Measurements from ENCODE around the gene BCL6B. TPM values are rescaled to one million over a fixed set of nuclear protein-coding genes. Genes with fewer than 3 reads are reported as not detected.

Gene BCL6B
- total RNA-seq, 1 donor from 2014 or later: not detected

- TF ChIP-seq CTCF (IDR thresholded peaks at IDR 0.05; ENCODE audit: insufficient read depth, low read length, severe bottlenecking): peak; percentile 62
- Histone ChIP-seq H3K27me3 (ENCODE audit: control insufficient read depth, insufficient read depth, low read length) (no peaks in the 10 kb centered on the region), H3K4me3 (ENCODE audit: low read depth, low read length) (peak overlapping the region; percentile 98), H3K36me3 (ENCODE audit: control insufficient read depth, insufficient read depth, low read length) (peaks cover 4% of the 10 kb centered on the region)
- DNase-seq (ENCODE audit: low read depth) (peak; percentile 86), FAIRE-seq (no peak)
These were observed 8.4 kb upstream of the BCL6B start for GRCh38 chr17:7014261-7014994.

GRCh38 chr17:7014995-7015958, 7.6 kb upstream of the BCL6B start:
- FAIRE-seq: no peak
- TF ChIP-seq CTCF (IDR thresholded peaks at IDR 0.05; ENCODE audit: insufficient read depth, low read length, severe bottlenecking): no peak
- no peaks in the 10 kb centered on the region for H3K27me3 ChIP-seq (ENCODE audit: control insufficient read depth, insufficient read depth, low read length)
- peak overlapping the region; percentile 98 for H3K4me3 ChIP-seq (ENCODE audit: low read depth, low read length)
- peak; percentile 32 for DNase-seq (ENCODE audit: low read depth)
- peaks cover 4% of the 10 kb centered on the region for H3K36me3 ChIP-seq (ENCODE audit: control insufficient read depth, insufficient read depth, low read length)

- H3K4me3 ChIP-seq (ENCODE audit: low read depth, low read length): no peak overlapping the region
These were observed 6.4 kb upstream of the BCL6B start for GRCh38 chr17:7016418-7016817.

GRCh38 chr17:7016886-7017826, 5.7 kb upstream of the BCL6B start:
- no peak for TF ChIP-seq CTCF (IDR thresholded peaks at IDR 0.05; ENCODE audit: insufficient read depth, low read length, severe bottlenecking)
- Histone ChIP-seq H3K36me3 (ENCODE audit: control insufficient read depth, insufficient read depth, low read length) (peaks cover 4% of the 10 kb centered on the region), H3K4me3 (ENCODE audit: low read depth, low read length) (no peak overlapping the region), H3K27me3 (ENCODE audit: control insufficient read depth, insufficient read depth, low read length) (no peaks in the 10 kb centered on the region)
- no peak for FAIRE-seq
- no peak for DNase-seq (ENCODE audit: low read depth)

More at GRCh38 chr17:7016418-7016817, 6.4 kb upstream of the BCL6B start:
- H3K36me3 ChIP-seq (ENCODE audit: control insufficient read depth, insufficient read depth, low read length): peaks cover 4% of the 10 kb centered on the region
- H3K27me3 ChIP-seq (ENCODE audit: control insufficient read depth, insufficient read depth, low read length): no peaks in the 10 kb centered on the region
- TF ChIP-seq CTCF (IDR thresholded peaks at IDR 0.05; ENCODE audit: insufficient read depth, low read length, severe bottlenecking): no peak
- DNase-seq (ENCODE audit: low read depth): no peak
- no peak for FAIRE-seq

- TF ChIP-seq CTCF (IDR thresholded peaks at IDR 0.05; ENCODE audit: insufficient read depth, low read length, severe bottlenecking): no peak
- Histone ChIP-seq H3K4me3 (ENCODE audit: low read depth, low read length) (no peak overlapping the region), H3K36me3 (ENCODE audit: control insufficient read depth, insufficient read depth, low read length) (peaks cover 4% of the 10 kb centered on the region), H3K27me3 (ENCODE audit: control insufficient read depth, insufficient read depth, low read length) (peaks cover 3% of the 10 kb centered on the region)
- DNase-seq (ENCODE audit: low read depth) (no peak), FAIRE-seq (no peak)
These were observed 5.0 kb upstream of the BCL6B start for GRCh38 chr17:7017827-7018200.

Measured in bronchial epithelial cell (primary cell).